ENCODE data around the gene FBXO11. TPM values are rescaled to one million over a fixed set of nuclear protein-coding genes. Genes with fewer than 3 reads are reported as not detected.
A peak's percentile ranks its signal among the peaks of the same experiment; 100 is the strongest.

FBXO11 gene
- total RNA-seq, 1 experiment from 2014 or later, result 60.5 TPM

GRCh38 chr2:47811668-47812067, 94.6 kb downstream of the FBXO11 start:
- H3K4me3 Mint-ChIP-seq (ENCODE audit: unreplicated experiment), result no peak overlapping the region
- Histone ChIP-seq H3K4me3 (ENCODE audit: low read depth, low read length) (no peak overlapping the region), H3K36me3 (ENCODE audit: control insufficient read depth, insufficient read depth, low read length) (peaks cover 5% of the 10 kb centered on the region), H3K9me3 (no peaks in the 10 kb centered on the region), H3K4me1 (no peaks in the 10 kb centered on the region), H3K27me3 (replicated peaks; ENCODE audit: control insufficient read depth, insufficient read depth, low read length) (no peaks in the 10 kb centered on the region)
- intact Hi-C loops (cut with micrococcal nuclease; ENCODE audit: unreplicated experiment), result loop anchor here (5.0 kb wide), 1 partner anchor 296 kb away; no protein-coding TSS in a partner anchor
- H3K9me3 Mint-ChIP-seq (ENCODE audit: unreplicated experiment), result no peaks in the 10 kb centered on the region
- no peak for DNase-seq
- H3K36me3 Mint-ChIP-seq (ENCODE audit: insufficient read depth, unreplicated experiment), result peaks cover 97% of the 10 kb centered on the region
- no peak overlapping the region for H3K27ac Mint-ChIP-seq (ENCODE audit: unreplicated experiment)
- POLR2A ChIA-PET, result no interaction called here
- H3K27me3 Mint-ChIP-seq (ENCODE audit: insufficient read depth, unreplicated experiment), result no peaks in the 10 kb centered on the region
- CTCF ChIA-PET, result no interaction called here
- TF ChIP-seq CTCF (IDR thresholded peaks at IDR 0.05; ENCODE audit: insufficient read depth in 1 of 2, low read depth in 1 of 2, low read length in 1 of 2, severe bottlenecking in 1 of 2, unreplicated experiment in 1 of 2), result no peak
- H3K4me1 Mint-ChIP-seq (ENCODE audit: low read depth, unreplicated experiment), result no peaks in the 10 kb centered on the region
- no TSS peak for BruUV-seq (replicated peaks)

GRCh38 chr2:47810850-47811249, 95.4 kb downstream of the FBXO11 start:
- Mint-ChIP-seq H3K27ac (ENCODE audit: unreplicated experiment) (peak overlapping the region; percentile 3), H3K27me3 (ENCODE audit: insufficient read depth, unreplicated experiment) (no peaks in the 10 kb centered on the region), H3K36me3 (ENCODE audit: insufficient read depth, unreplicated experiment) (peaks cover 97% of the 10 kb centered on the region), H3K9me3 (ENCODE audit: unreplicated experiment) (no peaks in the 10 kb centered on the region), H3K4me1 (ENCODE audit: low read depth, unreplicated experiment) (no peaks in the 10 kb centered on the region), H3K4me3 (ENCODE audit: unreplicated experiment) (no peak overlapping the region)
- CTCF ChIA-PET, result no interaction called here
- no peaks in the 10 kb centered on the region for H3K27me3 ChIP-seq (replicated peaks; ENCODE audit: control insufficient read depth, insufficient read depth, low read length)
- no peak overlapping the region for H3K4me3 ChIP-seq (ENCODE audit: low read depth, low read length)
- no peak for DNase-seq
- no peak for TF ChIP-seq CTCF (IDR thresholded peaks at IDR 0.05; ENCODE audit: insufficient read depth in 1 of 2, low read depth in 1 of 2, low read length in 1 of 2, severe bottlenecking in 1 of 2, unreplicated experiment in 1 of 2)
- H3K9me3 ChIP-seq, result no peaks in the 10 kb centered on the region
- H3K4me1 ChIP-seq, result no peaks in the 10 kb centered on the region
- H3K36me3 ChIP-seq (ENCODE audit: control insufficient read depth, insufficient read depth, low read length), result peaks cover 4% of the 10 kb centered on the region
- POLR2A ChIA-PET, result no interaction called here
- intact Hi-C loops (cut with micrococcal nuclease; ENCODE audit: unreplicated experiment), result loop anchor here (5.0 kb wide), 1 partner anchor 296 kb away; no protein-coding TSS in a partner anchor
- no TSS peak for BruUV-seq (replicated peaks)

GRCh38 chr2:47809903-47810302, 96.4 kb downstream of the FBXO11 start:
- peaks cover 2% of the 10 kb centered on the region for H3K36me3 ChIP-seq (ENCODE audit: control insufficient read depth, insufficient read depth, low read length)
- TF ChIP-seq CTCF (IDR thresholded peaks at IDR 0.05; ENCODE audit: insufficient read depth in 1 of 2, low read depth in 1 of 2, low read length in 1 of 2, severe bottlenecking in 1 of 2, unreplicated experiment in 1 of 2), result no peak
- DNase-seq, result no peak
- Mint-ChIP-seq H3K9me3 (ENCODE audit: unreplicated experiment) (no peaks in the 10 kb centered on the region), H3K4me3 (ENCODE audit: unreplicated experiment) (no peak overlapping the region), H3K27me3 (ENCODE audit: insufficient read depth, unreplicated experiment) (no peaks in the 10 kb centered on the region), H3K27ac (ENCODE audit: unreplicated experiment) (no peak overlapping the region), H3K4me1 (ENCODE audit: low read depth, unreplicated experiment) (no peaks in the 10 kb centered on the region), H3K36me3 (ENCODE audit: insufficient read depth, unreplicated experiment) (peaks cover 97% of the 10 kb centered on the region)
- no peaks in the 10 kb centered on the region for H3K4me1 ChIP-seq
- H3K4me3 ChIP-seq (ENCODE audit: low read depth, low read length), result no peak overlapping the region
- no peaks in the 10 kb centered on the region for H3K27me3 ChIP-seq (replicated peaks; ENCODE audit: control insufficient read depth, insufficient read depth, low read length)
- CTCF ChIA-PET, result no interaction called here
- no peaks in the 10 kb centered on the region for H3K9me3 ChIP-seq
- intact Hi-C loops (cut with micrococcal nuclease; ENCODE audit: unreplicated experiment), result loop anchor here (5.0 kb wide), 1 partner anchor 297 kb away; no protein-coding TSS in a partner anchor
- POLR2A ChIA-PET, result no interaction called here
- BruUV-seq (replicated peaks), result no TSS peak

All from Caco-2 (cell line).